Measurements from ENCODE around the gene PTPRK.

The PTPRK gene

DNA sequence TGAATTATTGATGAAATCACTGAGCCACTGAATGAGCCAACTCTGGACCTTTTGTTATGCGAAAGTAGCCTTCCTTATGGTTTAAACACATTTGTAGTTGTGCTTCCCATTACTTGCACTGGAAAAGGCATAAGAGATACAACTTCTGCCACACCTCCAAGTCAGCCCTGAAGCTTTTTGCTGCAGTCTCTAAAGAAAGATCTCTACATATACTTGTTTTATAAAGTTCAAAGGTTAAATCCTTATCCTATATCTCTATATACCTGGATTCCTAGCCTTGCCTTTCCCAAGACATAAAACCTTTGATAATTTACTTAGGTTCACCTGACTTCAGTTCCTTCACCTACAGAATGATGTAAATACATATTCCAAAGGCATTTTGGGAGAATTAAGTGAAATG lies 132.0 kb downstream of the PTPRK start:
- no peak for DNase-seq (ENCODE audit: low read depth)

DNA sequence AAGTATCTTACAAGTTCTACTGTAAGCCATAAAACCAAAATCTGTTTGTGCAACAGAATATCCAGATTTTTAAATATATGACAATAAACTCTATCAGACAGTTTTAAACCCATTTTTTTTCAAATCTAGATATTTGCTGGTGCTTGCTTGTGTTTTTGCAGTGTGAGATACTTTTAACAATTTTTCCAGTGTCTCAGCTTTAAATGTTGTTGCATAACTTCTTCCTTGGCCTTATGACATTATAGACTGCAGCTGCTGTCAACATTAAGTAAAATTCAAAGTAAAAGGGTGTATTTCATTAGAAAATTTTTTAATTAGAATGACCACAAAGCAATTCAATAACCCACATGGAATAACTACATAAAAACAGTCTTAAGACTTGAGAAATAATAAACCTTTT lies 139.5 kb downstream of the PTPRK start:
- no peak for DNase-seq (ENCODE audit: low read depth)

DNA sequence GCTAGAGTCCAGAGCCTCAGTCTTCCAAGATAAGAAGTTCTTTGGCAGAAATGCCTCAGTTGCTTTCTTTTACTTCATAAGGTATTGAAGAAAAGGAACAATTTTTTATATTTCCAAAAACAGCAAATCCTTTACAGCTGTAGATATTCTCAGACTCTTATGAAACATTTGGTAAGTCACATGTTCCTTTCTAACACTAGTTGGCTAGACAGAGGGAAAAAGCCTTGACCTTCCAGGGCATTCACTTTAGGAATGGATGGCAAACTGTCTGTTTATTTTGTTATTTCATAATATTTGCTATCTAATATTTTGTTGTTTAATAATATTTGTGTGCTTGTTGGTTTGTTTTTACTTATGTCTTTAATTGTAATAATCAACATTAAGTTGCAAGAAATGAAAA lies 140.8 kb downstream of the PTPRK start:
- DNase-seq (ENCODE audit: low read depth) = no peak

DNA sequence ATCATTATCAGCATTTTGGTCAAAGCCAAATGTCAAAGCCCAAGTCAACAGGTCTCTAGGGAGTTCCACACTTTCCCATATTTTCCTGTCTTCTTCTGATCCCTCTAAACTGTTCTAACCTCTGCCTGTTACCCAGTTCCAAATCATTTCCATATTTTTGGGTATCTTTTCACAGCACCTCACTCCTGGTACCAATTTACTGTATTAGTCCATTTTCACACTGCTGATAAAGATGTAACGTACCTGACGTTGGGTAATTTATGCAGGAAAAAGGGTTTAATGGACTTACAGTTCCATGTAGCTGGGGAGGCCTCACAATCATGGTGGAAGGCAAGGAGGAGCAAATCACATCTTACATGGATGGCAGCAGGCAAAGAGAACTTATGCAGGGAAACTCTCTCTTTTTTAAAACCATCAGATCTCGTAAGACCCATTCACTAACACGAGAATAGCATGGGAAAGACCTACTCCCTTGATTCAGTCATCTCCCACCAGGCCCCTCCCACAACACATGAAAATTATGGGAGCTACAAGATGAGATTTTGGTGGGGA lies 143.4 kb downstream of the PTPRK start:
- DNase-seq (ENCODE audit: low read depth) = no peak

DNA sequence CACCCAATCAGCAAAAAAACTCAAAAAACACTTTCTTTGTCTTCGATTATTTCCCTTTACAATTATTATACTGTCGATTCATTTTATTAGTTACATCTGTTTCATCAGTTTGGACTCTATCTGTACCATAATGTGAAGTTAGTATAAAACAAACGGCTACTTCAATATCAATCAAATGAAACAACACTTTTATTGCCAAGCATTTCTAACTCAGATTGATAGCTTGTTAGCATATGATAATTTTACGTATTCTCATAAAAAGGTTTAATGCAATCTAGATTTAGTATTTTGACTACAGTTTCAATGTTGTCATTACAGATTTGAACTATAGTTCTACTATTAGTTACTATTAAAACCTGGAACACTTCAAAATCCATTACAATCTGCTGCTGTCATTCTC lies 149.3 kb downstream of the PTPRK start:
- no peak for DNase-seq (ENCODE audit: low read depth)

DNA sequence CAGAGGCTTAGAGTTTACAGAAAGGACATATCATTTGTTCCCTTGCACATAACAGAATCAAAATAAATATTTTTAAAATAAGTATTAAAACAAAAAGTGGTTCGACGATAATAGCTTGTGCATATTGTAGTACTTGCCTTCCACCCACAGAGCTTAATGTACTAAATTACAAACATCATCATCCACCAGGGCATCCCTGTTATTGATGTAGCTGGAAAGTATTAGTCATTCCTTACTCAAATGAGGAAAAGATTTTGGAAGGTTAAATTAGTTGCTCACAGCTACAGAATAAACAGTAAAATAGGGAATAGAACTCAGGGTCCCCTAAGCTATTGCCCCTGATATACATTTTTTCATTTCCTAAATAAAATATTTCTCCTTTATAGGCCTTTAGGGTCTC lies 150.3 kb downstream of the PTPRK start:
- DNase-seq (ENCODE audit: low read depth) = no peak

DNA sequence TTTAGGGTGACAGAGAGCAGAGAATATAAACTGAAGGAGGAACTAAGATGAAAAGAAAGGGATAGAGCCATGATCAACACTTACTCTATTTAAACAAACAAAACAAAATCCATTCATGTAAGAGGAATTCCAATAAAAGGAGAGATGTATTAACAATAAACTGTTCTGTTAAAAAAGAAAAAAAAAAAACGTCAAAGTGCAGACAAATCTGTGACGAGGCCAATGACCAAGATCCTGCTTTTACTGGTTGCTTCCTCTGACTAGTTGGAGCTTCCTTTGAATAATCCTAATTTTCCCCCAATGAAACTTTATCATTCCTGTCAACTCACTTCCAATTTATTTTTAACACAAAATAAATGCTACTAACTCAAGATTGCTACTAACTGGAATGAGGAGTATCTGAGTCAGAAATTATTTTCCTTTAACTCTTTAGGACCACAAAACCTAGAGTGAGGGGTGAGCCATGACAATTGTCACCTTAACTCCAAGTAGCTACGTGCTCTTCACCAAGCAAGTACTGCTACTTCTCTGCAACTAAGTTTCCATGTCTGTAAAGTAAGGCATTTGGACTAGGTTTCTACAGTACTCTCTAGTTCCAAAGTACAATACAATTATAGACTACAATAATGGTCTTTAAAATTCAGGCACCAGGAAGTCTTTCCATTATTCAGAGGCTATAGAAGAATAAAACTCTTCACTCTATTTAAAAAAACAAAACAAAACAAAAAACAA lies 152.0 kb downstream of the PTPRK start:
- no peak for DNase-seq (ENCODE audit: low read depth)

DNA sequence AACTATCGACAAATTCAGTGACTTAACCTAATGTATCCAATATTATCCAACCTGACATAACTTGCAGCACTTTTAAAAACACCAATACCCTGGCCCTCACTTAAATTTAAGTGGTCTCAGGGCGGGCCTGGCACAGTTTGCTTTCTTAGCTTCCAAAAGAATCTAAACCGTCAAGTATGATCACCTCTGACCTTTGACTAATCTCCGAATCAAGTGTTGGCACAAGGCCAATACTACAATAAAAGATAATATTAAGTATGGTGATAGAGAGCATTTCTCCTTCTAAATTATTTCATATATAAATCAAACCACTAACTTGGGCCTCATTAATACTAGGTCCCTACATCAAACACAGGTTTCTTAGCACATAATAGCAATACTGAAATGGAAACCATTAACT lies 153.0 kb downstream of the PTPRK start:
- no peak for DNase-seq (ENCODE audit: low read depth)

DNA sequence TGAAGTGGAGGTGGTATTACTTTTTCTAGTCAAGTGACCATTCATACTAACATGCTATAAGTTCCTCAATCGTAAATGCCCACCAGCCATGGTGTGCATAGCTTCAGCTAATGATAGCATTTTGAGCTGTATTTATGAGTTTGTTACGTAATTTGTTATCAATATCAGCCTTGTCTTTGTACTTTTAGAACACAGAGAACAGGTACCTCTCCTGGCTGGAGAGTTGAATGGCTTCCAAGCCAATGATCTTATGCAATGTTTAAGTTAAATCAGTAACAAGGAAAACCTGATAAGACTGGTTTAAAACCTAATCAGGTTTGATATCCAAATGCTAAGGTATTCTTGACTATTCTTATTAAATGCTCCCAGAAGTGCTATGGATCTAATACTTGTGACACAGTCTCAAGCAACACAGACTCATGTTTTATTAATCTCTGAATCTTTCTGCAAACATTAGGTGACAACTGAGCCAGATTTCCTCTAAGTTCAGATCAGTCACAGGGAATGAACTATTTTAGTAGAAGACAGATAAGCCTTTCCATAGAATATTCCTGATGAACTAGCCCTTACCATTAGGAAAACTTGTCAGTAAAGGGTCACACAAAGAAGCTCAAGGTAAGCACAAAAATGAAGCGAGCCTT lies 154.8 kb downstream of the PTPRK start:
- no peak for DNase-seq (ENCODE audit: low read depth)

DNA sequence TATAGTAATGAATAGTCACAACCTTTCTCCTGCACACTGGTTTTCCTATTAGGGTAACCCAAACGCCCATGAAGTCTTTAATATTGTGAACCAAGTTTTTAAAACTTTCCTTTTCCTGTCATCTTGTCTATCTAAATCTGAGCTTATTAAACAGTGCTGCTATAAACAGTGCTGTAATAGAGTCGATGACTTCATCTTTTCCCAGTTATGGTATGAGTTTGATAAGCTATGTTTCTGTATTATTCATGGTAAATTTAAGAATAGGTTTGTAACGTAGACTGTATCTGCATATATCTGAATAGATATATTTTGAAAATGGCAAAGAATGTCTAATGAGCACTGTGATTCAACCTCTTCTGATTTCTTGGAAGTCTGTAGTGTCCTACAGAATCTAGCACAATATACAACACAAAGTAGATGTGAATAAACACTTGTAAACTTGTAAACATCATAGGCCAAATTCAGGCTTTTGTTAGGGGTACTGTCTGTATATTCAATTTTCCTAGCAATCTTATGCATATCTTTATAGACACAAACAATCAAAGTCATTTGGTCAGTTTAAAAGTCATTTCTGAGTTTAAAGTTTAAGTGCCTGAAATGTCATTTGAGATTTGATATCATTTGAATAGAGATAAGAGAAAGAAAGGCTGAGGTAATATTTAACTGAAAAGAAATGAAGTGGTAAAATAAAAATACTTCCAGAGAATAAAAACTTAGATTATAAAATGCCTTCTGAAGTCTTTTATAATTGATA lies 155.5 kb downstream of the PTPRK start:
- DNase-seq (ENCODE audit: low read depth) = no peak

DNA sequence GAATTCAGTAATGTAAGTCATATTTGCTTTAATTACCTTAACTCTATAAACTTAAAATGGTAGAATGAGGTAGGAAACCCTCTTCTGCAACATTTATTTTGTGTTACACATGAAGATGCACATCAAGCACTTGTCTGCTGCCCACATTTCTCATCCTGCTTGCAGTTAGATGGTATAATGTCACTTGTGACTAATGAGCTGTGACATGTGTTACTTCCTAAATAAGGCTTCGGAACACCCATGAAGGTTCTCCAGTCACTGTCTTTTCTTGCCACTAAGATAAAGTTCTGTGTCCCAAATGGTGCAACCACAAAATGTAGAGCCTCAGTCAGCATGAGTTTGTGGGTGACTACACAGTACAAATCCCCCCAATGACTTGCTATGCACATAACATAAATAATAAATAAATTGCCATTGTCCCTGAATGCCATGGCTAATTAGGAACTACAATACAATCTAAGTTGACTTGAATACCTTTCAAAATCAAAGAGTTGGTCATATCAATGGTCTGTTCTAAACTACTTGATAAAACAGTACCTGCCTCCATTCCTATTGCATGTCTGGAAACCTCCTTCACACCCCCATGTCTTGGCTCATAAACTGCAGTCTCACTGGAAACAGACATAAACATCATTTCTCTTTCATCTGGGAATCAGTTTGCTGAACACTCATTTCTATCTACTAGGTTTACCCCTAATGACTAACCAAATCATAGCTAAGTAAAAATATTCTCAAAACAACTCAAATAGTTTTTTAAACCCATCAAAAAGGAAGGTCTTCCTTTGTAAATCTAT lies 157.2 kb downstream of the PTPRK start:
- DNase-seq (ENCODE audit: low read depth) = no peak

DNA sequence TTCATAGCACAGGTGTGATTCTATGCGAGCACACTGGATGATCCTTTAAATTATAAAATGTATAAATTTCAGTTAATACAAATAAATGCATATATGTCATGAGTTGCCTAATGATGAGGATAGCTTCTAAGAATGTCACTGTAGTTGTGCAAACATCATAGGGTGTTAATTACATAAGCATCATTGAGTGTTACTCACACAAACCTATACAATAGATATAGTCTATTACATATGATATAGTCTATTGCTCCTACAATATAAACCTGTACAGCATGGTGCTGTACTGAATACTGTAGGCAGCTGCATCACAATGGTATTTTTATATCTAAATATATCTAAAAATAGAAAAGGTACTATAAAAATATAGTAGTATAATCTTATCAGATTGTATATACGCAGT lies 159.0 kb downstream of the PTPRK start:
- DNase-seq (ENCODE audit: low read depth) = no peak

DNA sequence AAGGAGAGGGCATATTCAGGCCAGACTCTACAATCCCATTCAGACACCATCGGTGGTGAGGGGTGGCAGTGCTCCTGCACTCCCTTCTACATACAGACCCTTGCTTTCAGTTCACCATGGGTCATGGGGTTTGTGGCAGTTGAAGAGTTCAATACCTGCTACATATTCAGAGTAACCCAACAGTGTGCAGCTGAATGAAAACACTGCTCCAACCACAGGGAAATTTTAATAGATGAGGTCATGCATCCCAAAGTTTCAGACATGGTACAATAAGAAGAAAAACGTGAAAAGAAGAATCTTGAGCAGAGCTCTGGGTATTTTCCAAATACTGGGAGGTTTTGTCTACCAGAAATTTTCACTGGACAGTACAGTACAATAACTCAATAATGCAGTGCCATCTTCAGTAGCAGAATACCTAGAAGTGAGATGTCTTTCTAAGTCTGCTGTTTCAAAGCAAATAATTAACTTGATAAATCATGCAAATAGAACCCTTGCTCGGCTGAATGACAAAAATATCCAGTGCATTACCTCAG lies 162.1 kb downstream of the PTPRK start:
- no peak for DNase-seq (ENCODE audit: low read depth)

DNA sequence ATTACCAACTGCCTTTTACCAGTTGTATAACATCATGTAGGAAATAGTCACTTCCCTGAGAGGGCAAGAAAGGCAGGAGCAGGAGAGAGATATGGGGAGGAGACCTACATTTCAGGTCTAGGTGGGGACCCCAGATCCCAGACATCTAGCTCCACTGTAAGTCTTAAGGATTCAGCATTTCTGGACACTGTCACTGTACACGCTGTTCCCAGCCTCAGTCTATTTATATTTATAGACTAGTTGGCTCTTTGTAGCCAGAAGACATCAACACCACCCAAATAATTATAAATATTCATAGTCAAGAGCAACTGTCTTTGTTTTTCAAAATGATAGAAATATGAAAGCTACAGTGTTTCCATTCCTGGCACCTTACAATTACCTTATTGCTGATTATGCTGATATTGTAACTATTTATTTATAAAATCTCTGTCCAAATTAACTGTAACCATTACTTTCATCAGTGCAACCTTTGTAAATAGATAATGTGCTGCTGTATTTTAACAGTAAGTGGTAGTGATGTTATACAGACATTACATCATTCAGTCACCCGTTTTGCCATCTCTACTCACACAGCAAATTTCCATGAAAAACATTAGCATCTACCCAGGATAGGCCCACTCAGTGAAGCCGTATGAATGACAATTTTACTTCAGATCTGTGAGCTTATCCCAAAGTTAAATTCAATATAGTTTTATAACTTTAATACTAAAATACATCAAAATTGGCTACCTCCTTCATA lies 162.8 kb downstream of the PTPRK start:
- DNase-seq (ENCODE audit: low read depth) = no peak

DNA sequence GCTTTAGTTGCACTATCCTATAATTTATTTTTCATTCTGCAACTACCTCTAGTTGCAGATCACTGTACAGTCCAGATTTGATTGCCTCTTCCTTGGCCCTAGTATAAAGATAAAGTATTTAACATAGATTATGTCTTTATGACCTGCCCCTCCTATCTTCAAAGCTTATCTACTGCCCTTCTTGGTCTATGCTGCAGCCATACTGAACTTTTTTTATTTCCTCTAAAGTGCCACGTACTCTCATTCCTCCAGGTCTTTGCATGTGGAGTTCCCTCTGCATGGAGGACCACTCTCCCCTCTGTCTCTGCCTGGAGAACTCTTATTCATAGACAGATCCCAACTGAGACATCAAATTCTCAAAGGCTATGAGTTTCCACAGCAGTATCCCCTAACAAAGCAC lies 168.0 kb downstream of the PTPRK start:
- DNase-seq (ENCODE audit: low read depth) = no peak

DNA sequence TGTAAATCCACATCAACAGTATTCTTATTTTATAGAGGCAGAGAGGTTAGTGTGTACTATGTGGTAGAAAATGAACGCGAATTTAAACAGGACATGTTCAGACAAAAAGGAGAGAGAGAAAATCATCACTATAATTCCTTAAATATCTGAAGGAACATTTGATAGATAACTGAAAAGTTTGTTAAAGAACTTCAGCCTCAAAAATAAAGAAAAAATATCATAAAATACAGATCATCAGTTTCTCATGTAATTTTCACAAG lies 169.2 kb downstream of the PTPRK start:
- no peak for DNase-seq (ENCODE audit: low read depth)

DNA sequence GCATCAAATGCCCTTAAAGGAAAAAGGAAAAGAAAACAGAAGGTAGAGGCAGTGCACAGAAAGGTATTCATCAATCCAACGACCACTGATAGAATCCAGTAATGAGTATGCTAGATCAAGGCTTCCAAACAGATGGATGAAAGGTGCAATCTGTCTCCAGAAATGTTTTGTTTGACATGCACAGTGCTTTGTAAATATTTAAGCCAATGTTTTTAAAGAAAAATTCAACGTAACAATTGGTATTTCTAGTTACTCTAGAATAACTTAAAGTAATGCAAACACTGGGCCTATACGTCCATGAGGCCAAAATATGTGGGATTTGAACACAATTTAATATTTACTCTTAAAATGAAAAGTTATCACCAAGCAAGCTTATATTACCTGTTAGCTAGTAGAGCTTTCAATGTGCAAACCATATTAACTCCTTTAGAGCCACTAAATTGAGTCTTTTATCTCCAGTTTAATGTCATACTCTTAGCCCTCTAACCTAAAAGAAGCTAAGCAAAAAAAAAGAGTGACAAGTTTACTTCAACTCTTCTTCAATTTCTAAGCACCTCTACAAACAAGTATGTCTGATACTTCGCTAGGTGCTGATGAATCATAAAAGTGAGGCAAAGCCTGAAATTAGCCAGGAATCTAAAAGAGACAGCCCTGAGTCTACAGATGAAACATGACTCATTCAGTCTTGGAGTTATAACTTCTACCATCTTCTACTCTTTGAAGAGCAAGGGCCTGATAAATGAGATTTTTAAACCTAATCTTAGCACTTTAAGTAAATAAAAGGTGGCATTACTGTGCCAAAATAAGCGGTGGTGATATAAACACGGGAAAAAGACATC lies 169.8 kb downstream of the PTPRK start:
- no peak for DNase-seq (ENCODE audit: low read depth)

DNA sequence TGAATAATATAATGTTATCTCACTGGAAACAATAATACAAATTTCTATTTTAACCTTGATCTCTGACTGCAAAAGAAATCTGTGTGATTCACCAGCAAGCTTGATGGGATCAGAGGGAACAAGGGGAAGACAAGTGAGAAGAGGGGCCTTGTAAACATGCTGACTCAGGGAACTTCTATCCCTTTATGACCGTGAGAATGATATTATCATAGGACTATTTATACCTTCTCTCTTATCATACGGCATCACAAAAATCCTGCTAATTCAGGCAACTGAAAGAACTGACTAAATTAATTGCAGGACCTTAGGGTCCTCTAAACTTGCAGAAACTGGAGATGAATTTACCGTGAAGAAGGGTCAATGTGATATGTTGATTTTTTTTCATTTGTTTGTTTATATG lies 173.3 kb downstream of the PTPRK start:
- no peak for DNase-seq (ENCODE audit: low read depth)

DNA sequence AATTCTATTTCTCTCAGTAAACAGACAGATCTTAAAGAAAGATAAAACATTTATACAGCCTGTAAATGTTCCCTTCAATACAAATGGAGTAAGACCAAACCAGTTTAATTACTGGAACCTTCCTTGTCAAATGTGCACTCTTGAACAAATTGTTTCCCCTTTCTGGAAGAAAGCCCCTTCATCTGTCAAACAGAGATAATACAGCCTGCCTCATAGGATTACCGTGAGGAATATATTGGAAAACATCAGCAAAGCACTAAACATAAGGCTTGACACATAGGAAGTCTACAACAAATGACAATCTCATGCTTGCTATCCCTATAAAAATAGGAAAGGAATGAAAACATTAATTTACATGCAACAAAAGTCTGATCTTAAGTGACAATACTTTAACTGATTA lies 173.8 kb downstream of the PTPRK start:
- no peak for DNase-seq (ENCODE audit: low read depth)

DNA sequence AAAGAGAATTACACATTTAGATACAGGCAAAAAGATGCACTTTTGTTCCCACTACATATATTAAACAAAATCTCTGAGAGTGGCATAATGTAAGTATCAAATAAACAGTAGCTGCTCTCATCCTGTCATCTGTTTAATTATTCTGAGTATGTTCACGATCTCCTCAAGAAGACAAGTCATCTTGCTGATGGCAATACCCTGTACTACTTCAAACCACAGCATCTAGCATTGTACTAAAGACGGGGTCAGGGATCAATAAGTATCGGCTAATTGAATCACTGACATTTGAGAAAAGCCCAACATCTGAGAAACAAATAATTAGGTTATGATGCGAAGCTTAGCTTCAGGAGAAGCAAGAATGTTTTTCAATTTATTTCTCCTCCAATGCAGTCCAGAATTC lies 175.1 kb downstream of the PTPRK start:
- no peak for DNase-seq (ENCODE audit: low read depth)

DNA sequence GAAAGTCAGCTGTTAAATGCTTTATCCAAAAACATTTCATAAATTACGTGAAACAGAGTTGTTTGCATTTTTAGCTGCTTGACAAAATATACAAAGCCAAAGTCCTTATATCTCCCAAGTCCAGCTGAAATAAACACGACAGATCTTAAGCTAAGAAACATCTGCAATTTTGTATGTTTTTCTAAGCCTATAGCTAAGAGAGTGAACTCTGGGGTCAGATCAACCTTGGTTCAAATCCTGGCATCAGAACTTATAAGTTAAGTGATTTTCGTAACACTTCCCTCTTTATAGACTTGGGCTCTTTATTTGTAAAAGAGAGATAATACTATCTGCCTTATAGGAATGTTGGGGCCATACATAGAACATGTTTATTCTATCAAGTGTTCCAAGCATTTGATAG lies 176.7 kb downstream of the PTPRK start:
- no peak for DNase-seq (ENCODE audit: low read depth)
